LNCAP (cell line): Measurements from ENCODE around the gene FAAP100.

Source experiments
- TF ChIP-seq, protein P1 (sequence below): fragments of 450-650 bp; IDR thresholded peaks from 2 replicates; pipeline ENCODE4 v1.5.1; 2017; ENCODE audit warnings: mild to moderate bottlenecking

Gene FAAP100

DNA sequence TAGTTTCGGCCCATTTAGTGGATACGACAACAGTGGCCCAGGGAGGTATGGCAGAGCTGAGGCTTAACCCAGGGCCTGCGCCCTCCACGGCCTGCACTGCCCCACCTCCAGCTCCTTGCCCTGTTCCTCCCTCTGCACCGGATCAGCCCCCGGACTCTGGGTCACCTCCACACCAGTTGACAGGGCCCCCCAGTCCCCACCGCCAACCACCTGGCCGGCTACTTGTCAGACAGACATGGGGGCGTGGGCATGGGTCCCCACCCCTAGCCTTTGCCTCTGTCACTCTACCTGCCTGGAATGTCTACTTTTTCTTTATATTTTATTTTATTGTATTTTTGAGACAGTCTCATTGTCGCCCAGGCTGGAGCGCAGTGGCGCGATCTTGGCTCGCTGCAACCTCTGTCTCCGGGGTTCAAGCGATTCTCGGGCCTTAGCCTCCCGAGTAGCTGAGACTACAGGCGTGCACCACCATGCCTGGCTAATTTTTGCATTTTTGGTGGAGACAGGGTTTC lies 36.6 kb downstream of the FAAP100 start:
- TF ChIP-seq, protein P1, sequence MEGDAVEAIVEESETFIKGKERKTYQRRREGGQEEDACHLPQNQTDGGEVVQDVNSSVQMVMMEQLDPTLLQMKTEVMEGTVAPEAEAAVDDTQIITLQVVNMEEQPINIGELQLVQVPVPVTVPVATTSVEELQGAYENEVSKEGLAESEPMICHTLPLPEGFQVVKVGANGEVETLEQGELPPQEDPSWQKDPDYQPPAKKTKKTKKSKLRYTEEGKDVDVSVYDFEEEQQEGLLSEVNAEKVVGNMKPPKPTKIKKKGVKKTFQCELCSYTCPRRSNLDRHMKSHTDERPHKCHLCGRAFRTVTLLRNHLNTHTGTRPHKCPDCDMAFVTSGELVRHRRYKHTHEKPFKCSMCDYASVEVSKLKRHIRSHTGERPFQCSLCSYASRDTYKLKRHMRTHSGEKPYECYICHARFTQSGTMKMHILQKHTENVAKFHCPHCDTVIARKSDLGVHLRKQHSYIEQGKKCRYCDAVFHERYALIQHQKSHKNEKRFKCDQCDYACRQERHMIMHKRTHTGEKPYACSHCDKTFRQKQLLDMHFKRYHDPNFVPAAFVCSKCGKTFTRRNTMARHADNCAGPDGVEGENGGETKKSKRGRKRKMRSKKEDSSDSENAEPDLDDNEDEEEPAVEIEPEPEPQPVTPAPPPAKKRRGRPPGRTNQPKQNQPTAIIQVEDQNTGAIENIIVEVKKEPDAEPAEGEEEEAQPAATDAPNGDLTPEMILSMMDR = no peak

DNA sequence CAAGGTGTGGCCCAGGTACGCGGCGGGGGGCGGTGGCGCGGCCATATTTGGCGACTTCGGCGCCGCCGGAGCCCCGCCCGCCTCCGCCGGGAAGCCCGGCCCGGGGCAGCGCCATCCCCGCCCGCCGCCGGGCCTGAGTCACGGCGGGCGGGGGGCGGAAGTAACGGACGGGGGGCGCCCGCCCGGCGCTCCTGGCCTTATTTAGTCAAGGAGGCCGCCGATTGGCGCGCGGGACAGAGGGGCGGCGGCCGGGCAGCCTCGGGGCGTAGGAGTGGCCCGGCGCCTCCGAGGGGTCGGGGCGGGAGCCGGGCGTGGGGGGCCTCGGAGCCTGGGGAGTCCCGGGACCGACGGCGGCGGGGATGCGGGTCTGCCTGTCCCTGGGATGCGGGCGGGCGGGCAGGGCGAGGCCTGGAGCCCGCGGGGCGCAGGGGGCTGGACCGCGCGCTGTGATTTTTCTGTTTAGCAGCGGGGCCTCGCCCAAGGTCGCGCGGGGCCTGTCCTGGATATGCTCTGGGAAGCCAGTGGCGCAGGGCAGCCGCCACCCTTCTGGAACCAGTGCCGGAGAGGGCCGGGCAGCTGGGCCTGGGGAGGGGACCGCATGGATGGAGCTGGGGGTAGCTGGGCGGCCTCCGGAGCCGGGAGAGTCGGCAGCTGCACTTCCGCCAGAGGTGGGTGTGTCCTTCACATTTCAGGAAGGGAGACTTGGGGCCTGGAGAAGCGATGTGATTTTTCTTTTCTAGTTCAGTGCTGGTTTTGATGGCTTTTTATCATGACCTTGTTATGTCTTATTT lies 37.2 kb downstream of the FAAP100 start:
- TF ChIP-seq, protein P1 = no peak

DNA sequence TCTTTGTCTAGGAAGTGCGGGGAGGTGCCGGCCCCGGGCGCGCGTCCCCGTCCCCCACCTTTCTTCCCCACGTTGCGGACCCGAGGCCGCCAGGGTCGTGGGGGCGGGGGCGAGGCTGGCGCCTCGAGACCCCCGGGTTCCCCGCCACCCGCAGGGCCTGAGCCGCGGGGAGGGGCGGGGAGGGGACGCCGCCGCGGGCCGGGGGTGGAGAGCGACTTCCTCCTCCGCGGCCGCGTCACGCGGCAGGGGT lies 37.7 kb downstream of the FAAP100 start:
- TF ChIP-seq, protein P1 = no peak

DNA sequence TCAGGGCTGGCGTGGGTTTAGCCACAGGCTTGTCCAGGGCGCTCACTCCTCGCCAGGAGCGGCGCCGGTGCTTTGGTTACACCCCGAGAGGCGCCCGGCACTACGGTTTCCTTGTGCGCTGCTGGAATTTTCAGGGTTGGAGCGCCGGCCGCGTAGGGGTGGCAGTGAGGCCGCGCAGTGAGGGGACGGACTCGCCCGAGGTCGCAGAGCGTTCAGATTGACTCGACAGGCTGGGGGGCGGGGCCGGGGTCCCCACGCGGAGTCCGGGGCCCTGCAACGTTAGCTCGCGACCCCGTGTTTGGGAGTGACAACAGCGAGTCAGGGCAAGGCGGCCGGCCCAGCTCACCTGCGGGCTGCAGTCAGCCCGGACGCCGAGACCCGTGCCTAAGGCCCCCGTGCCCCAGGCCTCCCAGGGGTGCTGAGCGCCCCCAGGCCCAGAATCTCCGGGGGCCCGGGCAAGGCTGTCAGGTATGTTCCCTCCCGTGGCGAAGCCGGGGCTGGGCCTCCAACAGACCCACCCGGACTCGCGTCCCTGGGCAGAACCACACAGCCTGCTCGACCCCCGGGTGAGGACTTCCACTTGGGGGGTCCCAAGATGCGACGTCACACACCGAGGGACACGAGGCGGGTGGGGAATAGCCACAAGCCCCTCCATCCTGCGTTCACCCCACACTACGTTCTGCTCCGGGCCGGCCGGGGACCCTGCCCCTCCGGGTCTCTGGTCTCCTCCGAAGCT lies 38.2 kb downstream of the FAAP100 start:
- TF ChIP-seq, protein P1 = no peak

DNA sequence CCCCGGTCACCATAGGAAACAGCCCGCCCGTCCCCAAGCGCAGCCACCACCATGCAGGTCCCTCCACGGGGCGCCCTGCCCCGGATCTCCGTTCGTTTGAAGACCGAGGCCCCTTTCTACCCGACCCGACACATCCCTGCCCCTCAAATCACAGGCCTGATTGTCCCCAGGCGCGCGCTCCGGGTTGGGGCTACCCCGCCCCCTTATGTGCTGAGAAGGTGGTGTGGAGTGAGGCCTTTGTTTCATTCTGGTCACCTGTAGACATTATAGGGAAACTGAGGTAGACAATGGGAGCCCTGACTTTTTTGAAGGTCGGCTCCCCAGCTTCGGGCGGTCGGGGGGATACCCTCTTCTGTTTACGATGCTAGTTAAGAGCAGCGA lies 38.8 kb downstream of the FAAP100 start:
- TF ChIP-seq, protein P1 = no peak

DNA sequence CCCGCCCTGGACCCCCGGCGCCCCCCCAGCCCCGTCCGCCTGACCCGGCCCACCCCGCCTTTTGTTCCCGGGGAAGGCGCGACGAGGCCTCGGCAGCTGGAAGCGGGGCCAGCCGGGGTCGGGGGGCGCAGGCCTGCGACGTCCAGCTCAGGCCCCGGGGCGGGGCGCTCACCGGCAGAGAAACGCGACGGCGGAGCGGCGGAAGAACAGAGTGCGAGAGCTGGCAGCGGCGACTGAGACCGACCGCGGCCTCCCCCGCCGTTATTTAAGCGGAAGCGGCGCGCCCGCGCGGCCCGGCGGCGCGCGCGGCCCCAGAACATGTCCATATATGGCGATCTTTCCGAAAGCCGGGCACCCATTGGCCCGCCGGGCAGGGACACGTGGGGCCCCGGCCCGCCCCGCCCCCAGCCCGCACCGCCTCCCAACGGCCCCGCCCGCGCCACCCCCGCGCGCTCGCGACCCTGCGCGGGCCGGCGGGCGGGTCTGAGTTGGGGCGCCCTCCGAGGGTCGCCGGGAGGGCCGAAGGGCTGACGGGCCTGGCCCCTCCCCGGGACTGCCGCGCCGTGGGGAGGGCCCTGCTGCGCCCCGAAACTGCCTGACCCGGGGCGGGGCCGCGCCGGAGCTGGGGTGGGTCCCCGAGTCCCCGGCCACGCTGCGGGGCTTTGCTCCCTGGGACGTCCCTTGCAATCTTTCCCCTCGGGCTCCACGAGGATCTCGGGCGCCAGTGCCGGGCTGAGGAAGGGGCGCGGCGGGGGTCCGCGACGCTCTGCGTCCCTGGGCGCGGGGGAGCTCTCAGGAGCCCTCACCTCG lies 39.4 kb downstream of the FAAP100 start, which contains the start of gene ACTG1:
ACTG1 (minus strand) TSS at position 238 of the 810 bp plus-strand sequence. CDS start 445 bp downstream, outside the sequence.
- TF ChIP-seq, protein P1 = no peak

DNA sequence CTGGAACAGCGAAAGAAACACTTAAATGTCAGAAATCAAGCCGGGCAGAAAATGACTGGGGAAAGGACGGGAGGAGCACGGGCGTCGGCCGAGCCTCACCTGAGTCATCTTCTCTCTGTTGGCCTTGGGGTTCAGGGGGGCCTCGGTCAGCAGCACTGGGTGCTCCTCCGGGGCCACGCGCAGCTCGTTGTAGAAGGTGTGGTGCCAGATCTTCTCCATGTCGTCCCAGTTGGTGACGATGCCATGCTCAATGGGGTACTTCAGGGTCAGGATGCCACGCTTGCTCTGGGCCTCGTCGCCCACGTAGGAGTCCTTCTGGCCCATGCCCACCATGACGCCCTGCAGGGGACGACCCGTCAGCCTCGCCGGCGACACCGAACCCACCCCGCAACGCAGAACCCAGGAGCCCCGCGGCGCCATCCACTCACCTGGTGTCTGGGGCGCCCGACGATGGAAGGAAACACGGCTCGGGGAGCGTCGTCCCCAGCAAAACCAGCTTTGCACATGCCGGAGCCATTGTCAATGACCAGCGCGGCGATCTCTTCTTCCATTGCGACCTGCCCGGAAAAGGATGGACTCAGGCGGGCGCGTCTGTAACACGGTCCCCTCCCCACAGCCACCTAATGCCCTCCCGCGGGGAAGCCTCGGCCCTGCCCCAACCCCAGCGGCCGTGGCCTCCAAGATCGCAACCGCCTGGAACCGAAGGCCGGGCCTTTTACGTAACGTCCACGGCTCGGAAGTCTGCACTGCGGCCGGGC lies 40.2 kb downstream of the FAAP100 start:
- TF ChIP-seq, protein P1 = no peak
